Adipocyte (in vitro differentiated cells): ENCODE measurements around the gene OR10V1.

ENCODE experiments used
- DNase-seq: peaks from one replicate; pipeline ENCODE4 v3.0.0-alpha.2; 2015; ENCODE audit warnings: low read depth
- H3K27me3 ChIP-seq: replicated peaks from 2 replicates; pipeline ENCODE4 v1.7.0; 2013; ENCODE audit warnings: mild to moderate bottlenecking, low read length, moderate library complexity; ENCODE audit not compliant: control insufficient read depth, insufficient read depth
- H3K36me3 ChIP-seq: 2 replicates; pipeline ENCODE4 v1.7.0; 2013; ENCODE audit warnings: low read length, mild to moderate bottlenecking, moderate library complexity; ENCODE audit not compliant: control insufficient read depth, insufficient read depth, severe bottlenecking
- H3K4me1 ChIP-seq: 2 replicates; pipeline ENCODE4 v1.7.0; 2013; ENCODE audit warnings: mild to moderate bottlenecking, low read length, moderate library complexity; ENCODE audit not compliant: control insufficient read depth, insufficient read depth
- H3K4me3 ChIP-seq: 2 replicates; pipeline ENCODE4 v1.7.0; 2013; ENCODE audit warnings: mild to moderate bottlenecking, low read length, moderate library complexity
- H3K9ac ChIP-seq: 2 replicates; pipeline ENCODE4 v1.7.0; 2013; ENCODE audit warnings: mild to moderate bottlenecking, low read length, moderate library complexity
- H3K9me3 ChIP-seq: 2 replicates; pipeline ENCODE4 v1.7.0; 2013; ENCODE audit warnings: mild to moderate bottlenecking, low read length, moderate library complexity; ENCODE audit not compliant: control insufficient read depth

OR10V1 gene

DNA sequence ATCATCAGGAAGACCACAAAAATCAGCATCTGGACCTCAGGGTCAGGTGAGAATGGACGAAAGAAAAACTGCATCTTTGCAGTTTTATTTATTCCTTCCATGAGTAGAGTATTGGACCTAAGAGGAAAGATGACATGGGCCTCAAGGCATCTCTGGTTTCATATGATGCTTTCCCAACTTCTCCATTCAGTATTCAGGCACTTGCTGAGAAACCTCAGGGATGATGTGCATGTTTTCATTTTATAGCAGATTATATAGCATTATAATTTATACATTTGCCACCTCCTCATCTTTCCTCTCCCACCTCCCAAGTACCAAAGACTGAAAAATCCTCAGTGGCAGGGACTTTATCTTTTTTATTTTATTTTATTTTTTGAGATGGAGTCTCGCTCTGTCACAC lies at the start of gene OR10V1:
Gene OR10V1, minus strand, starts transcription at position 101 of the 400 bp plus-strand sequence. Its CDS starts 0 bp downstream, at position 101.
- Histone ChIP-seq H3K36me3 (no peaks in the 10 kb centered on the region), H3K4me1 (no peaks in the 10 kb centered on the region), H3K27me3 (peaks cover 3% of the 10 kb centered on the region), H3K9ac (no peak within 1 kb of the TSS), H3K4me3 (no peak within 1 kb of the TSS), H3K9me3 (no peaks in the 10 kb centered on the region)
- DNase-seq, result no peak

GRCh38 chr11:59761993-59762392 lies 48.3 kb upstream of the OR10V1 start:
- DNase-seq, result no peak
- H3K9ac ChIP-seq, result no peak overlapping the region
- no peaks in the 10 kb centered on the region for H3K36me3 ChIP-seq
- no peak overlapping the region for H3K4me3 ChIP-seq
- H3K27me3 ChIP-seq, result no peaks in the 10 kb centered on the region
- peaks cover 1% of the 10 kb centered on the region for H3K4me1 ChIP-seq
- no peaks in the 10 kb centered on the region for H3K9me3 ChIP-seq

DNA sequence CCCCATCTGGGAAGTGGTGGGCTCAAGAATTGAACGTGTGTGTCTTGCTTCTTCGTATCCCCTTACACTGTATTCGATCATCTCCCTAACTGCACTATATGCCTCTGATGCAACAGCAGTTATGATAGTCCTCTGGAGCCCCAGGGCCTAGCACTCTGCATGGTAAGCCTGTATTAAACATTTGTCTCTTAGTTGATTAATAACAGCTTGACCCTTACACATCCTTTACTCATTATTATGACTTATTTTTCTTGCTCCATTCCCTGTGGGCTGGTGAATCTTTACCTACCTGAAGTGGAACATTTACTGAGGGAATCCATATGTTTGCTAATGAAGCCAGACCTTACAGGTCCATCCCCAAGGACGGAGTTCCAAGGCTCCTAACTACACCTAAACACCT lies 47.1 kb upstream of the OR10V1 start:
- peaks cover 13% of the 10 kb centered on the region for H3K4me1 ChIP-seq
- H3K4me3 ChIP-seq, result no peak overlapping the region
- H3K27me3 ChIP-seq, result no peaks in the 10 kb centered on the region
- H3K36me3 ChIP-seq, result no peaks in the 10 kb centered on the region
- H3K9me3 ChIP-seq, result no peaks in the 10 kb centered on the region
- no peak for DNase-seq
- no peak overlapping the region for H3K9ac ChIP-seq

- Histone ChIP-seq H3K4me1 (peaks cover 14% of the 10 kb centered on the region), H3K27me3 (no peaks in the 10 kb centered on the region), H3K36me3 (no peaks in the 10 kb centered on the region), H3K4me3 (no peak overlapping the region), H3K9ac (no peak overlapping the region), H3K9me3 (no peaks in the 10 kb centered on the region)
- DNase-seq, result no peak
Measured at GRCh38 chr11:59759900-59760299, 46.3 kb upstream of the OR10V1 start.

- DNase-seq, result no peak
- no peak overlapping the region for H3K9ac ChIP-seq
- no peaks in the 10 kb centered on the region for H3K9me3 ChIP-seq
- H3K36me3 ChIP-seq, result no peaks in the 10 kb centered on the region
- H3K4me1 ChIP-seq, result peaks cover 20% of the 10 kb centered on the region
- no peaks in the 10 kb centered on the region for H3K27me3 ChIP-seq
- no peak overlapping the region for H3K4me3 ChIP-seq
Measured at GRCh38 chr11:59758401-59759037, 44.9 kb upstream of the OR10V1 start.

DNA sequence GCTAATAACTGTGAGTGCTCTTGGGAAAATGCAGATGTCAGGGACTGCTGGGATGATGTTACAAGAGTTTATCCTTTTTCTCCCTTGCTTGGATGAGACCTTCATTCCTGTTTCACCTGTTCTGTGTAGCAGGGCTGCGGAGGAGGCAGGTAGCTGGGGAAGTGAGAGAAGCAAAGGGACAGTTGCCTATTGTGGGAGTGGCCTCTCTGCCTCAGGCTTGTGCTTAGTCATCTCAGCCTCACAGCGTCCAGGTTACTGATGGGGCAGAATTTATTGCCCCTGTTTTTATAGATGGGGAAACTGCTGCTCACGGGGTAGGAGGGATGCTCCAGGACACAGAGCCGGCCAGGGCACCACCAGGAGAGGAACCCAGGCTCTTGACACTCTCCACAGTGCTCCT lies 43.2 kb upstream of the OR10V1 start:
- Histone ChIP-seq H3K4me3 (no peak overlapping the region), H3K36me3 (no peaks in the 10 kb centered on the region), H3K9me3 (no peaks in the 10 kb centered on the region), H3K4me1 (peaks cover 20% of the 10 kb centered on the region), H3K9ac (no peak overlapping the region), H3K27me3 (no peaks in the 10 kb centered on the region)
- DNase-seq, result peak; percentile 11

DNA sequence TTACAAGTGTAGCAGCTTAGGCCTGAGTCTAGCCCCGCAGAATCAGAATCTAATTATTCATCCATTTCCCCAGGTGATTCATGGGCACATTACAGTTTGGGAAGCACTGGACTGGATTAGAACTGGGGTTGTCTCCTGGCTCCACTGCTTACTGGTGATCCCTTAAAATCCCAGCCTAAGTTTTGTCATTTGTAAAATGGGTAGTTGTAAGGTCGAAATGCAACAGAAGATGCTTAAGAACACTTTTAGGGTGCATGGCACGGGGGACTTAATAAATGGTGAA lies 42.9 kb upstream of the OR10V1 start:
- Histone ChIP-seq H3K27me3 (no peaks in the 10 kb centered on the region), H3K36me3 (no peaks in the 10 kb centered on the region), H3K9ac (no peak overlapping the region), H3K4me1 (peaks cover 20% of the 10 kb centered on the region), H3K4me3 (peak overlapping the region; percentile 85), H3K9me3 (no peaks in the 10 kb centered on the region)
- DNase-seq, result no peak

DNA sequence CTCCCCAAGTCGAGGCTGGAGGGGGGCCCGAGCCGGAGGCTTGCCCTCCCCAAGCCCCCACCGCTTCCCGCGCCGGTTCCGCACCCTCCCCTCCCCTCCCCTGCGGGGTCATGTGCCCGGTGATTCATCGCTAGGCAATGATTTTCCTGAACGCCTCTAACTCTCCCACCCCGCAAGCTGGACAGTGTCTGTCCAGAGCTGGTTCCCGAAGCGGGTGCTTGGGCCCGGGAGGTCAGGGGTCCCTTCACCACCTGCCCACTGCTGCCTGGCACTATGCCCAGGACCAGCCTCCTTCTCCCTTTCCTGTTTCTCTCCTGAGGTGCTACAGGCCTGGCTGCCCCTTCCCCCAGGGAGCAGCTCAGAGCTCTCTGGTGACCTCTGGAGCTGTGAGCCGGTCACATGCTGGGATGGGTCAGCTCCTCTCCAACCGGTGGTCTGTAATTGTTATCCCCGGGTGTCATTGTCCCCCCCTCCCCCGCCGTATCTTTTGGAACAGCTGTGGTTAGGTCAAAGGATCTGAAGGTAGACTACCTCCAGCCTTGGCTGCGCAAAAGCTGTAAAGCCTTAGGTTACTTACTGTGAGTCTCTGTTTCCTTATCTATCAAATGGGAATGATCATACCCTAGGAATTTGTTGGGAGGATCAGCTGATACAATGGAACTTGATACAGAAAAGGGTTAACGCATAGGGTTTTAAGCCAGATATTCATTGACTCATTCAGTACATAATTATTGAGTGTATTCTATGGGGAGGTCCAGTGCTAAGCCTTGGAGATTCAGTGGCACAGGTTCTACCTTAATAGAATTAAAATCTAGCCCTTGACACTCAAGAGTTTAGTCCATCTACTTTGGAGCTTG lies 42.3 kb upstream of the OR10V1 start:
- no peaks in the 10 kb centered on the region for H3K36me3 ChIP-seq
- H3K9me3 ChIP-seq, result no peaks in the 10 kb centered on the region
- DNase-seq, result peak; percentile 80
- H3K4me1 ChIP-seq, result peaks cover 20% of the 10 kb centered on the region
- H3K27me3 ChIP-seq, result no peaks in the 10 kb centered on the region
- H3K9ac ChIP-seq, result peak overlapping the region; percentile 88
- H3K4me3 ChIP-seq, result peak overlapping the region; percentile 85

DNA sequence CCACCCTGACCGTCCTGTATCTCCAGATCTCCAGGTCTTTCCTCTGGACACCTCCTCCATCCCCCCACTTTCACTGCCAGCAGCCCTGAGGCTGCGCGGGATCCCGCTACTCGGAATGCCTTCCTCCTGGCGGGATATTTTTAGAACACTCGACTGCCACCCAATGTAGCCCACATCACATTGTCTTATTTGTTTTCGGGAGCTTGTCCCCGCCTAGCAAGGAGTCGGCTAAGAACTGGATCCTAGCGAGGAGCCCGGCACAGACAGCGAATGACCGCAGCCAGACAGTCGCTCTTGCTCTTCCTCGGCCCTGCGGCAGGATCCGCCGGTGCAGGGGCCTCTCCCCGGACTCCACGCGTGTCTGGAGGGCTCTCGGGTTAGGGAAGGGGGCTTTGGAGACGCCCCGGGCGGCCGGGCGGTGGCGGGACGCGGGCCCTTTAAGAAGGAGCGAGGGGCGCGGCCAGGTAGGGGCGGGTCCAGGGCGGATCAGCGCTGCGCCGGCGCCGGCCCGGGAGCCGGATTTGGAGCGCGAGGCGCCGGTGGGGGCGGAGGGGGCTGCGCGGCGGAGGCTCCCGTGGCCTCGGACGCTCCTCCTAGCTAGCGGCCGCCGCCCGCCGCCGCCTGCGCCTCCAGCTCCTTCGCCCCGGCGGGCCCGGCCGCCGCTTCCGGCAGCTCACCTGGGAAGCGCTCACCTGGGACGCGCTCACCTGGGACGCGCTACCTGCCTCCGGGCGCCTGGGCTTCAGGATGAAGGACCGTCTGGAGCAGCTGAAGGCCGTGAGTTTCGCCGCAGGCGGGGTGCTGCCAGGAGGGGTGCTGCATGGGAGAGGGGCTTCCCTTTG lies 41.4 kb upstream of the OR10V1 start, which contains the start of gene STX3:
Gene STX3, plus strand, starts transcription at position 518 of the 842 bp plus-strand sequence. Its CDS starts 230 bp downstream, at position 748.
- Histone ChIP-seq H3K4me3 (peak within 1 kb of the TSS; percentile 85), H3K36me3 (no peaks in the 10 kb centered on the region), H3K9ac (peak within 1 kb of the TSS; percentile 88), H3K9me3 (no peaks in the 10 kb centered on the region), H3K4me1 (peaks cover 20% of the 10 kb centered on the region), H3K27me3 (no peaks in the 10 kb centered on the region)
- peak; percentile 76 for DNase-seq

GRCh38 chr11:59754494-59754858 lies 40.8 kb upstream of the OR10V1 start:
- DNase-seq, result peak; percentile 34
- no peaks in the 10 kb centered on the region for H3K27me3 ChIP-seq
- peak overlapping the region; percentile 88 for H3K9ac ChIP-seq

More at GRCh38 chr11:59754494-59754858, 40.8 kb upstream of the OR10V1 start:
- Histone ChIP-seq H3K4me3 (peak overlapping the region; percentile 85), H3K36me3 (no peaks in the 10 kb centered on the region), H3K9me3 (no peaks in the 10 kb centered on the region), H3K4me1 (peaks cover 20% of the 10 kb centered on the region)
